Ectodermal cell (in vitro differentiated cells): ENCODE data around the gene RASSF4.

Experiments used
- H3K27ac ChIP-seq: 2 replicates; pipeline ENCODE4 v1.7.0; 2013; ENCODE audit warnings: mild to moderate bottlenecking, low read depth, low read length; ENCODE audit not compliant: insufficient read depth, poor library complexity, severe bottlenecking
- H3K27me3 ChIP-seq: 2 replicates; pipeline ENCODE4 v1.7.0; 2013; ENCODE audit warnings: mild to moderate bottlenecking, low read length; ENCODE audit not compliant: insufficient read depth, control insufficient read depth, poor library complexity, severe bottlenecking
- H3K36me3 ChIP-seq: one replicate; pipeline ENCODE4 v1.7.0; 2013; ENCODE audit warnings: low read length; ENCODE audit not compliant: control insufficient read depth, insufficient read depth
- H3K4me1 ChIP-seq: one replicate; pipeline ENCODE4 v1.7.0; 2013; ENCODE audit warnings: low read length; ENCODE audit not compliant: control insufficient read depth, insufficient read depth
- H3K4me3 ChIP-seq: 2 replicates; pipeline ENCODE4 v1.7.0; 2013; ENCODE audit warnings: low read depth, low read length, control low read depth; ENCODE audit not compliant: insufficient read depth
- H3K9me3 ChIP-seq: 2 replicates; pipeline ENCODE4 v1.7.0; 2013; ENCODE audit warnings: mild to moderate bottlenecking, low read length, moderate library complexity; ENCODE audit not compliant: control insufficient read depth
- WGBS, 2 experiments: methylation state at CpG; one replicate each; pipeline ENCODE4 v1.1.7; 2013; ENCODE audit warnings: missing lambda C conversion rate in 2 of 2; 5-methylcytosine and 5-hydroxymethylcytosine counted together

RASSF4 gene

GRCh38 chr10:44920252-44920651 lies 39.4 kb upstream of the RASSF4 start:
- WGBS, 2 experiments: 90 to 93% methylated on average over 3 of the region's 3 CpGs
- H3K4me3 ChIP-seq: no peak overlapping the region
- no peaks in the 10 kb centered on the region for H3K36me3 ChIP-seq
- no peaks in the 10 kb centered on the region for H3K27me3 ChIP-seq
- H3K9me3 ChIP-seq: no peaks in the 10 kb centered on the region
- H3K4me1 ChIP-seq: peaks cover 2% of the 10 kb centered on the region
- H3K27ac ChIP-seq: no peak overlapping the region

GRCh38 chr10:44921061-44921460 lies 38.5 kb upstream of the RASSF4 start:
- Histone ChIP-seq H3K27me3 (no peaks in the 10 kb centered on the region), H3K4me1 (peaks cover 1% of the 10 kb centered on the region), H3K4me3 (no peak overlapping the region), H3K36me3 (no peaks in the 10 kb centered on the region), H3K9me3 (no peaks in the 10 kb centered on the region), H3K27ac (no peak overlapping the region)
- WGBS, 2 experiments: 90 to 95% methylated on average over 5 of the region's 5 CpGs

GRCh38 chr10:44921506-44921905 lies 38.1 kb upstream of the RASSF4 start:
- no peak overlapping the region for H3K4me3 ChIP-seq
- H3K36me3 ChIP-seq: no peaks in the 10 kb centered on the region
- H3K9me3 ChIP-seq: no peaks in the 10 kb centered on the region
- H3K4me1 ChIP-seq: no peaks in the 10 kb centered on the region
- 95% methylated on average over 3 of the region's 3 CpGs for WGBS, 2 experiments
- H3K27ac ChIP-seq: no peak overlapping the region
- no peaks in the 10 kb centered on the region for H3K27me3 ChIP-seq

- H3K27ac ChIP-seq: no peak overlapping the region
- WGBS, 2 experiments: 92% methylated on average over 5 of the region's 5 CpGs
- no peak overlapping the region for H3K4me3 ChIP-seq
- H3K27me3 ChIP-seq: no peaks in the 10 kb centered on the region
- H3K9me3 ChIP-seq: no peaks in the 10 kb centered on the region
- H3K36me3 ChIP-seq: no peaks in the 10 kb centered on the region
- no peaks in the 10 kb centered on the region for H3K4me1 ChIP-seq
Observed at GRCh38 chr10:44922021-44922420, 37.6 kb upstream of the RASSF4 start.

- Histone ChIP-seq H3K4me3 (no peak overlapping the region), H3K27me3 (no peaks in the 10 kb centered on the region), H3K27ac (no peak overlapping the region), H3K9me3 (no peaks in the 10 kb centered on the region), H3K36me3 (no peaks in the 10 kb centered on the region), H3K4me1 (no peaks in the 10 kb centered on the region)
- 91 to 93% methylated on average over 7 of the region's 7 CpGs for WGBS, 2 experiments
Observed at GRCh38 chr10:44922796-44923545, 36.6 kb upstream of the RASSF4 start.

GRCh38 chr10:44923611-44924010 lies 36.0 kb upstream of the RASSF4 start:
- Histone ChIP-seq H3K4me1 (no peaks in the 10 kb centered on the region), H3K27me3 (no peaks in the 10 kb centered on the region), H3K4me3 (no peak overlapping the region), H3K36me3 (no peaks in the 10 kb centered on the region), H3K27ac (no peak overlapping the region), H3K9me3 (no peaks in the 10 kb centered on the region)
- 92 to 96% methylated on average over 3 of the region's 3 CpGs for WGBS, 2 experiments

- 87% methylated on average over 21 of the region's 21 CpGs for WGBS, 2 experiments
- no peaks in the 10 kb centered on the region for H3K27me3 ChIP-seq
- H3K36me3 ChIP-seq: no peaks in the 10 kb centered on the region
- H3K4me3 ChIP-seq: no peak overlapping the region
- H3K27ac ChIP-seq: no peak overlapping the region
- no peaks in the 10 kb centered on the region for H3K4me1 ChIP-seq
- H3K9me3 ChIP-seq: no peaks in the 10 kb centered on the region
Observed at GRCh38 chr10:44924261-44925040, 35.2 kb upstream of the RASSF4 start.

- H3K9me3 ChIP-seq: no peaks in the 10 kb centered on the region
- no peak overlapping the region for H3K27ac ChIP-seq
- no peak overlapping the region for H3K4me3 ChIP-seq
- no peaks in the 10 kb centered on the region for H3K36me3 ChIP-seq
- 45 to 46% methylated on average over 7 of the region's 7 CpGs for WGBS, 2 experiments
- no peaks in the 10 kb centered on the region for H3K27me3 ChIP-seq
- no peaks in the 10 kb centered on the region for H3K4me1 ChIP-seq
Observed at GRCh38 chr10:44925224-44925623, 34.4 kb upstream of the RASSF4 start.

- H3K36me3 ChIP-seq: no peaks in the 10 kb centered on the region
- no peaks in the 10 kb centered on the region for H3K27me3 ChIP-seq
- no peak overlapping the region for H3K27ac ChIP-seq
- 93 to 94% methylated on average over 16 of the region's 16 CpGs for WGBS, 2 experiments
- no peak overlapping the region for H3K4me3 ChIP-seq
- no peaks in the 10 kb centered on the region for H3K4me1 ChIP-seq
- H3K9me3 ChIP-seq: no peaks in the 10 kb centered on the region
Observed at GRCh38 chr10:44925811-44926750, 33.5 kb upstream of the RASSF4 start.
